Measurements from ENCODE around the gene CARM1. TPM values are rescaled to one million over a fixed set of nuclear protein-coding genes. Genes with fewer than 3 reads are reported as not detected.

The CARM1 gene
- total and polyA plus RNA-seq, 2 donors (not counting 3 experiments of a cell fraction or from before 2014, with no cell fraction given) = 65.6 to 70.8 TPM

- H3K27ac ChIP-seq (ENCODE audit: insufficient read depth, low read depth, low read length) = no peak overlapping the region
- H3K4me2 ChIP-seq (ENCODE audit: insufficient read depth, low read length) = no peak overlapping the region
- no peaks in the 10 kb centered on the region for H3K4me1 ChIP-seq (ENCODE audit: control insufficient read depth, extremely low read depth, insufficient read depth, low read length)
- ChIA-PET CTCF (interaction anchor here (1.2 kb wide), 1 partner anchor 49 kb away, joined by 3 read pairs; the partner anchor contains the start of gene CARM1), POLR2A (no interaction called here)
- no TSS peak for BruUV-seq (replicated peaks)
- H3K79me2 ChIP-seq (ENCODE audit: control insufficient read depth, insufficient read depth, low read length) = no peaks in the 10 kb centered on the region
- H3K9me1 ChIP-seq (replicated peaks; ENCODE audit: control insufficient read depth, extremely low read depth, insufficient read depth, low read length) = no peaks in the 10 kb centered on the region
- no peaks in the 10 kb centered on the region for H4K20me1 ChIP-seq (replicated peaks; ENCODE audit: control insufficient read depth, extremely low read depth, insufficient read depth, low read length)
- no peaks in the 10 kb centered on the region for H3K27me3 ChIP-seq (ENCODE audit: control insufficient read depth in 2 of 2, insufficient read depth in 2 of 2, low read length in 2 of 2)
- DNase-seq (ENCODE audit: low read depth, low spot score) (no peak), FAIRE-seq (no peak)
- no peak overlapping the region for H3K4me3 ChIP-seq (replicated peaks in 1 of 3; ENCODE audit: insufficient read depth in 1 of 3, low read depth in 1 of 3, low read length in 3 of 3)
- peaks cover 0 to 46% of the 10 kb centered on the region in 2 experiments for H3K36me3 ChIP-seq (ENCODE audit: control insufficient read depth in 2 of 2, extremely low read depth in 1 of 2, insufficient read depth in 2 of 2, low read length in 2 of 2)
- dilution Hi-C loops (cut with MboI; ENCODE audit: extremely low pct_ligation_motif_present, low sequenced_read_pairs) = no loop called here
- TF ChIP-seq CTCF (IDR thresholded peaks at IDR 0.05; ENCODE audit: extremely low read depth in 1 of 2, insufficient read depth in 1 of 2, low read depth in 1 of 2, low read length in 2 of 2) = no peak
- no peak for TF ChIP-seq GATA2 (IDR thresholded peaks at IDR 0.05; ENCODE audit: insufficient read depth, insufficient read length, low read depth, low read length)
- TF ChIP-seq EZH2 (IDR thresholded peaks at IDR 0.05; ENCODE audit: borderline replicate concordance, low read depth, low read length, severe bottlenecking) = no peak
- TF ChIP-seq JUN (IDR thresholded peaks at IDR 0.05; ENCODE audit: borderline replicate concordance, insufficient read depth, insufficient read length, low read depth) = no peak
- no peak for TF ChIP-seq MYC (IDR thresholded peaks at IDR 0.05; ENCODE audit: low read depth, low read length)
- TF ChIP-seq POLR2AphosphoS5 (IDR thresholded peaks at IDR 0.05; ENCODE audit: insufficient read depth, low read depth, low read length) = no peak
- TF ChIP-seq POLR2A (IDR thresholded peaks at IDR 0.05; ENCODE audit: low read depth, low read length) = no peak
- no peak for TF ChIP-seq MAX (IDR thresholded peaks at IDR 0.05; ENCODE audit: insufficient read depth, insufficient read length)
- no peak for TF ChIP-seq FOS (IDR thresholded peaks at IDR 0.05; ENCODE audit: borderline replicate concordance, insufficient read depth, low read length)
- intact Hi-C loops (cut with micrococcal nuclease) = no loop called here
- no peaks in the 10 kb centered on the region for H3K9me3 ChIP-seq (replicated peaks; ENCODE audit: control insufficient read depth, insufficient read depth, low read length)
- no peak overlapping the region for H2AFZ ChIP-seq (ENCODE audit: low read depth, low read length)
- no peak overlapping the region for H3K9ac ChIP-seq (replicated peaks; ENCODE audit: extremely low read depth, insufficient read depth, low read length)
These were observed 48.9 kb downstream of the CARM1 start for GRCh38 chr19:10920288-10920655.
